NOMO-1 (cell line): ENCODE results near the gene STEAP3.

ENCODE experiments used
- DNase-seq, 2 experiments: peaks; one replicate each; lab custom pipeline; 2025; ENCODE audit not compliant: unreplicated experiment in 2 of 2; lab: John Stamatoyannopoulos, UW

STEAP3 gene

GRCh38 chr2:119290859-119291587 is 67.4 kb downstream of the STEAP3 start:
- no peak for DNase-seq

GRCh38 chr2:119291588-119292167 is 68.0 kb downstream of the STEAP3 start:
- no peak for DNase-seq

GRCh38 chr2:119292226-119292625 is 68.6 kb downstream of the STEAP3 start:
- DNase-seq: no peak

GRCh38 chr2:119293254-119293653 is 69.6 kb downstream of the STEAP3 start:
- no peak for DNase-seq

GRCh38 chr2:119293900-119294299 is 70.3 kb downstream of the STEAP3 start:
- DNase-seq: no peak

- no peak for DNase-seq
These were observed 71.0 kb downstream of the STEAP3 start for GRCh38 chr2:119294671-119295070.

- DNase-seq: no peak
These were observed 72.2 kb downstream of the STEAP3 start for GRCh38 chr2:119295688-119296375.

GRCh38 chr2:119301413-119301812 is 77.8 kb downstream of the STEAP3 start:
- DNase-seq: no peak

GRCh38 chr2:119304847-119305246 is 81.2 kb downstream of the STEAP3 start:
- DNase-seq: no peak

GRCh38 chr2:119305497-119306195 is 82.0 kb downstream of the STEAP3 start:
- DNase-seq: no peak

GRCh38 chr2:119306196-119306590 is 82.6 kb downstream of the STEAP3 start:
- no peak for DNase-seq

GRCh38 chr2:119307419-119308140 is 83.9 kb downstream of the STEAP3 start:
- no peak for DNase-seq

GRCh38 chr2:119308793-119309330 is 85.2 kb downstream of the STEAP3 start:
- DNase-seq: no peak

GRCh38 chr2:119311371-119311770 is 87.7 kb downstream of the STEAP3 start:
- no peak for DNase-seq

GRCh38 chr2:119311831-119312230 is 88.2 kb downstream of the STEAP3 start:
- DNase-seq: no peak
